GM18498 (cell line): ENCODE results near the gene LRIG3.

Experiments
- ATAC-seq: cut with Tn5 transposase; IDR thresholded peaks from one replicate; pipeline ENCODE4 v1.9.1; 2021; ENCODE audit warnings: mild to moderate bottlenecking, moderate library complexity; ENCODE audit not compliant: unreplicated experiment

LRIG3 gene

GRCh38 chr12:58932806-58933681 is 12.7 kb upstream of the LRIG3 start:
- ATAC-seq, result no peak

- ATAC-seq, result no peak
Measured at GRCh38 chr12:58931518-58931917, 11.2 kb upstream of the LRIG3 start.

- no peak for ATAC-seq
Measured at GRCh38 chr12:58930770-58931324, 10.5 kb upstream of the LRIG3 start.

- ATAC-seq, result no peak
Measured at GRCh38 chr12:58927120-58927519, 6.8 kb upstream of the LRIG3 start.

- no peak for ATAC-seq
Measured at GRCh38 chr12:58926586-58926985, 6.3 kb upstream of the LRIG3 start.

GRCh38 chr12:58925751-58926150 is 5.4 kb upstream of the LRIG3 start:
- no peak for ATAC-seq

- ATAC-seq, result no peak
Measured at GRCh38 chr12:58925111-58925611, 4.9 kb upstream of the LRIG3 start.

GRCh38 chr12:58924652-58925051 is 4.3 kb upstream of the LRIG3 start:
- no peak for ATAC-seq

GRCh38 chr12:58923781-58924180 is 3.5 kb upstream of the LRIG3 start:
- ATAC-seq, result no peak

- no peak for ATAC-seq
Measured at GRCh38 chr12:58922849-58923248, 2.5 kb upstream of the LRIG3 start.

- no peak for ATAC-seq
Measured at GRCh38 chr12:58920961-58921861, 907 bp upstream of the LRIG3 start.

- ATAC-seq, result peak; percentile 28
Measured at GRCh38 chr12:58919231-58920101, 838 bp downstream of the LRIG3 start.

- ATAC-seq, result no peak
Measured at GRCh38 chr12:58918469-58918844, 1.8 kb downstream of the LRIG3 start.

GRCh38 chr12:58917699-58918468 is 2.4 kb downstream of the LRIG3 start:
- no peak for ATAC-seq

- ATAC-seq, result no peak
Measured at GRCh38 chr12:58916921-58917511, 3.3 kb downstream of the LRIG3 start.

- no peak for ATAC-seq
Measured at GRCh38 chr12:58916161-58916621, 4.1 kb downstream of the LRIG3 start.

GRCh38 chr12:58915634-58916033 is 4.7 kb downstream of the LRIG3 start:
- no peak for ATAC-seq

GRCh38 chr12:58915037-58915436 is 5.3 kb downstream of the LRIG3 start:
- no peak for ATAC-seq

GRCh38 chr12:58914457-58914856 is 5.8 kb downstream of the LRIG3 start:
- ATAC-seq, result no peak
